Natural killer cell (primary cell): ENCODE data around the gene SH2D3C. TPM values are rescaled to one million over a fixed set of nuclear protein-coding genes. Genes with fewer than 3 reads are reported as not detected.

Source experiments
- ATAC-seq, 3 donors: fragments of 150-1000 bp in 2 of 3; fragments of 200-7000 bp in 1 of 3; cut with Tn5 transposase; 1 replicate in 1 of 3; 2 replicates in 2 of 3; pipeline ENCODE4 v1.10.0; 2021; ENCODE audit warnings: mild to moderate bottlenecking in 2 of 3, moderate library complexity in 2 of 3
- DNase-seq, 2 donors: peaks; one replicate each; pipeline versions ENCODE4 v3.0.0 to v3.0.0-alpha.2; 2013 to 2021; ENCODE audit warnings: mixed read lengths in 1 of 2
- H3K27ac ChIP-seq: one replicate; pipeline ENCODE4 v1.5.1; 2013; ENCODE audit warnings: mild to moderate bottlenecking, low read length
- H3K27me3 ChIP-seq: one replicate; pipeline ENCODE4 v1.6.1; 2013; ENCODE audit warnings: low read length; ENCODE audit not compliant: control insufficient read depth, insufficient read depth
- H3K36me3 ChIP-seq: one replicate; pipeline ENCODE4 v1.6.1; 2013; ENCODE audit warnings: low read length; ENCODE audit not compliant: control insufficient read depth, insufficient read depth
- H3K4me1 ChIP-seq: one replicate; pipeline ENCODE4 v1.6.1; 2013; ENCODE audit warnings: low read length; ENCODE audit not compliant: control insufficient read depth, insufficient read depth
- H3K4me3 ChIP-seq: one replicate; pipeline ENCODE4 v1.5.1; 2013; ENCODE audit warnings: low read length
- H3K9me3 ChIP-seq: one replicate; pipeline ENCODE4 v1.6.1; 2013; ENCODE audit warnings: low read length; ENCODE audit not compliant: control insufficient read depth, insufficient read depth
- H3K27ac Mint-ChIP-seq, 2 donors: one replicate each; pipeline ENCODE4 v1.8.0; 2022; ENCODE audit warnings: mild to moderate bottlenecking in 2 of 2, mixed read lengths in 2 of 2, moderate library complexity in 1 of 2
- H3K27me3 Mint-ChIP-seq, 2 donors: one replicate each; pipeline ENCODE4 v1.8.0; 2022; ENCODE audit warnings: low read depth in 2 of 2, mixed read lengths in 2 of 2
- H3K36me3 Mint-ChIP-seq: one replicate; pipeline ENCODE4 v1.8.0; 2022; ENCODE audit warnings: mixed read lengths
- H3K4me1 Mint-ChIP-seq, 2 donors: one replicate each; pipeline ENCODE4 v1.8.0; 2022; ENCODE audit warnings: mixed read lengths in 2 of 2
- H3K4me3 Mint-ChIP-seq: one replicate; pipeline ENCODE4 v1.8.0; 2022; ENCODE audit warnings: mild to moderate bottlenecking, moderate library complexity, mixed read lengths
- H3K9me3 Mint-ChIP-seq, 2 donors: one replicate each; pipeline ENCODE4 v1.8.0; 2022; ENCODE audit warnings: mixed read lengths in 2 of 2
- WGBS: methylation state at CpG from one replicate; pipeline ENCODE4 v1.1.7; 2013; ENCODE audit warnings: missing lambda C conversion rate; ENCODE audit not compliant: insufficient coverage; 5-methylcytosine and 5-hydroxymethylcytosine counted together
- intact Hi-C: fragments of 100-400 bp; cut with micrococcal nuclease; formaldehyde crosslinking; loops from one replicate; pipeline ENCODE4 v1.14.2; 2022
- total RNA-seq, 4 donors: library from RNA; stranded (reverse); fragments of 120-200 nt in 1 of 4; gene quantifications; one replicate each; pipeline versions ENCODE4 v1.2.3 to v1.2.4, GENCODE V29; 2013 to 2022
- TF ChIP-seq, protein P1 (sequence below): fragments of 200-600 bp; IDR thresholded peaks from one replicate; pipeline ENCODE4 v1.8.0; 2022; ENCODE audit warnings: antibody characterized with exemption

The SH2D3C gene
- total RNA-seq, 3 donors from 2014 or later (not counting 1 experiment from before 2014, with no cell fraction given) = 42.8 to 86.8 (median 56.6) TPM

DNA sequence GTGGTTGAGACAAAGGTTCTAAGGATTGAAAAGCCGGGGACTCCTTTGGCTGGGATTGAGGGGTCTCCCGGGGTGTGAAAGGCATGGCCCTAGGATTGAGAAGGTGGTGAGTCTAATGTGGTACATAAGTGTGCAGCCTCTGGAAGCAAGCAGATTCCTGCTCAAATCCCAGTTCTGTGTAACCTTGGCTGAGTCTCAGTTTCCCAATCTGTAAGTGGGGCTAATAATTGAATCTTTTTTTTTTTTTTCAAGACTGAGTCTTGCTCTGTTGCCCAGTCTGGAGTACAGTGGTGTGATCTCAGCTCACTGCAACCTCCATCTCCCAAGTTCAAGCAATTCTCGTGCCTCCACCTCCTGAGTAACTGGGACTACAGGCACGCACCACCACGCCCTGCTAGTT lies 5.9 kb downstream of the SH2D3C start:
- Histone ChIP-seq H3K4me1 (peaks cover 77% of the 10 kb centered on the region), H3K9me3 (no peaks in the 10 kb centered on the region), H3K36me3 (peaks cover 47% of the 10 kb centered on the region), H3K27me3 (no peaks in the 10 kb centered on the region), H3K27ac (no peak overlapping the region), H3K4me3 (no peak overlapping the region)
- TF ChIP-seq, protein P1, sequence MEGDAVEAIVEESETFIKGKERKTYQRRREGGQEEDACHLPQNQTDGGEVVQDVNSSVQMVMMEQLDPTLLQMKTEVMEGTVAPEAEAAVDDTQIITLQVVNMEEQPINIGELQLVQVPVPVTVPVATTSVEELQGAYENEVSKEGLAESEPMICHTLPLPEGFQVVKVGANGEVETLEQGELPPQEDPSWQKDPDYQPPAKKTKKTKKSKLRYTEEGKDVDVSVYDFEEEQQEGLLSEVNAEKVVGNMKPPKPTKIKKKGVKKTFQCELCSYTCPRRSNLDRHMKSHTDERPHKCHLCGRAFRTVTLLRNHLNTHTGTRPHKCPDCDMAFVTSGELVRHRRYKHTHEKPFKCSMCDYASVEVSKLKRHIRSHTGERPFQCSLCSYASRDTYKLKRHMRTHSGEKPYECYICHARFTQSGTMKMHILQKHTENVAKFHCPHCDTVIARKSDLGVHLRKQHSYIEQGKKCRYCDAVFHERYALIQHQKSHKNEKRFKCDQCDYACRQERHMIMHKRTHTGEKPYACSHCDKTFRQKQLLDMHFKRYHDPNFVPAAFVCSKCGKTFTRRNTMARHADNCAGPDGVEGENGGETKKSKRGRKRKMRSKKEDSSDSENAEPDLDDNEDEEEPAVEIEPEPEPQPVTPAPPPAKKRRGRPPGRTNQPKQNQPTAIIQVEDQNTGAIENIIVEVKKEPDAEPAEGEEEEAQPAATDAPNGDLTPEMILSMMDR = no peak
- Mint-ChIP-seq H3K4me1 (peaks cover 49 to 63% of the 10 kb centered on the region in 2 donors), H3K9me3 (no peaks in the 10 kb centered on the region), H3K36me3 (no peaks in the 10 kb centered on the region), H3K27me3 (no peaks in the 10 kb centered on the region), H3K4me3 (no peak overlapping the region), H3K27ac (peak overlapping the region; percentile 72 to 99)
- ATAC-seq = no peak
- intact Hi-C loops = loop anchor here (10.0 kb wide), 1 partner anchor 292 kb away; the partner anchor contains the start of genes NAIF1 and SLC25A25
- WGBS = 96% methylated on average over 5 of the region's 5 CpGs
- no peak for DNase-seq

DNA sequence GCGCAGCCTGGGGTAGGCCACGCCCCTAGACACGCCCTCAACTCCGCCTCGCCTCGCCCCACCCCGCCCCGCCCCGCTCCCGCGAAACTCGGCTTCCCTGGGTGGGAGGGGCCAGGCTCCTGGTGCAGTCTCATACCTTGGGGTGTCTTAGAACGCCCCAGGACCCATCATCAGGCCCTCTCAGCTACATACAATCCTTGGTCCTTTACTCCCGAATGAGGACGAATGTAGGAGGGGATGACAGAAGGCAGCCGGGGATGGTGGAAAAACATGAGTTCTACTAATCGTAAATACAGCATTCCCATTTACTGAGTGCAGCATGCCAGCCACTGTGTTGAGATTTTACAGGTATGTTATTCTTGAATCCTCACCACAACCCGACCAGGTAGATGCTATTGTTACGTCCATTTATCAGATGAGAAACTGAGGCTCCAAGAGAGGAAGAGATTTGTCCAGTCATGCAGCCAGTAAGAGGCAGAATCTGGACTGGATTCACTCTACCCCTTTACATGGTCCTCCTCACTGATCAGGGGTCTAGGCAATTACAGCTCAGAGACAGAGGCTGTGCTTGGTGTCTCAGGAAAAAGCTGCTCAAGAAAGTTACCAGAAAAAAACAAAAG lies 6.8 kb downstream of the SH2D3C start:
- Mint-ChIP-seq H3K27me3 (no peaks in the 10 kb centered on the region), H3K9me3 (no peaks in the 10 kb centered on the region), H3K4me3 (peak overlapping the region; percentile 87), H3K4me1 (peaks cover 53 to 63% of the 10 kb centered on the region in 2 donors), H3K36me3 (no peaks in the 10 kb centered on the region), H3K27ac (peak overlapping the region; percentile 95 to 99)
- peaks cover 56% of the 10 kb centered on the region for H3K36me3 ChIP-seq
- TF ChIP-seq, protein P1 = no peak
- H3K27ac ChIP-seq = peak overlapping the region; percentile 90
- ATAC-seq (peak; percentile 63 to 85 (median 73)), DNase-seq (no peak)
- intact Hi-C loops = loop anchor here (1.0 to 10.0 kb wide), 3 partner anchors 12 to 293 kb away; partner anchors contain the start of genes FPGS, NAIF1 and SLC25A25
- peaks cover 82% of the 10 kb centered on the region for H3K4me1 ChIP-seq
- H3K9me3 ChIP-seq = no peaks in the 10 kb centered on the region
- no peak overlapping the region for H3K4me3 ChIP-seq
- H3K27me3 ChIP-seq = no peaks in the 10 kb centered on the region
- WGBS = 14% methylated on average over 17 of the region's 19 CpGs

DNA sequence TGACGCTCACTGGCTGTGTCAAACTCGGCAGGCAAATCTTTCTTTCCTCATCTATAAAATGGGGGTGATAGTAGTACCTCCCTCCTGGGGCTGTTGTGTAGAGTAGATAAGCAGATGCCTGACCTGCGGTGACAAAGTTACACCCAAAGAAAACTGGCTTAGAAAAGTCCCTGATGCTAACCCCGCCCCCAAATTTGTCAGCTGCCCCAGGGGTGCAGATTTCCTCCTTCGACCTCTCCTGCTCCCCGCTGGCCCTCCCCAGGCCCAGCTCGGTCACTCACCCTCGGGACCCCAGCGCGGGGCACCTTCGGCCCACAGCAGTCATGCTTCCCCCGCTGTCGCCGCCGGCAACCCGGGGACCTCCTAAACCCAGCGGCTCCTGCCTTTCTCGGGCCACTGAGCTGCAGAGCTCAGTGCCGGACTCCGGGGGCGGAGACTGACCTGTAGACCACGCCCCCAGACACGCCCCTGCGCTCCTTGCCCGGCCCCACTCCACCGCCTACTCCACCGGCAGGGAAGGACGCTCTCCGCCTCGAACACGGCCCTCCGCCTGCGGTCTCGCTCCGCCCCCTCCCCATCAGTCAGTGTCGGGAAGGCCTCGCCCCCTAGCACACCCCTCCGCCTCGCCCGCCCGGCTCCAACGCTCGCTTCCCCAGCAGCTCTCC lies 7.4 kb downstream of the SH2D3C start:
- H3K27ac Mint-ChIP-seq = peak overlapping the region; percentile 95 to 99
- H3K9me3 Mint-ChIP-seq = no peaks in the 10 kb centered on the region
- peaks cover 82% of the 10 kb centered on the region for H3K4me1 ChIP-seq
- intact Hi-C loops = loop anchor here (1.0 to 10.0 kb wide), 3 partner anchors 12 to 294 kb away; partner anchors contain the start of genes FPGS, NAIF1 and SLC25A25
- DNase-seq (peak; percentile 93 to 96), ATAC-seq (peak; percentile 80 to 93 (median 83))
- TF ChIP-seq, protein P1 = no peak
- H3K27me3 Mint-ChIP-seq = no peaks in the 10 kb centered on the region
- under 1% methylated on average over 41 of the region's 43 CpGs for WGBS
- peak overlapping the region; percentile 87 for H3K4me3 Mint-ChIP-seq
- no peaks in the 10 kb centered on the region for H3K36me3 Mint-ChIP-seq
- peaks cover 54 to 63% of the 10 kb centered on the region in 2 donors for H3K4me1 Mint-ChIP-seq
- H3K36me3 ChIP-seq = peaks cover 60% of the 10 kb centered on the region
- peak overlapping the region; percentile 53 for H3K4me3 ChIP-seq
- no peaks in the 10 kb centered on the region for H3K27me3 ChIP-seq
- peak overlapping the region; percentile 90 for H3K27ac ChIP-seq
- no peaks in the 10 kb centered on the region for H3K9me3 ChIP-seq
